NCI-H1694 treated with DMSO at 0.1 percent for 48 hours (cell line): Measurements from ENCODE around the gene PRKCA.

Experiments used
- DNase-seq: peaks from one replicate; lab custom pipeline; 2025; lab: John Stamatoyannopoulos, UW

Gene PRKCA

GRCh38 chr17:66625311-66625767 is 322.9 kb downstream of the PRKCA start:
- DNase-seq: no peak

DNA sequence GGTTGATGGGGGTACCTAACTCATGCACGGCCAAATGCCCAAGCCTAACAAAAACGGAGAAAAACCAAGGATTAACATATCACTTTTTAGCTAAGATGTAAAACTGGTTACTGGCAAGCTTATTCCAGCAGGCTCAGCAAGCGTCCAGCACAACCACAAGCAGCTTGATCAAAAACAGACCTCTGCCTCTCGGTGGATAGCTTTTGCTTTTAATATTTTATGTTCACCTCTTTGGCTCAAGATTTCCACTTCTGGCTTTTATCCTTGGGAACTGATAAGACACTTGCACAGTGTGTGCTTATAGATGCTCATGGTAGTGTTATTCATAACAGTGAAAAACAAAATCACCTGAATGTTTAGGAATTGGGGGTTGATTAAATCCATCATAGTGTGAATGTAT is 325.6 kb downstream of the PRKCA start:
- no peak for DNase-seq

DNA sequence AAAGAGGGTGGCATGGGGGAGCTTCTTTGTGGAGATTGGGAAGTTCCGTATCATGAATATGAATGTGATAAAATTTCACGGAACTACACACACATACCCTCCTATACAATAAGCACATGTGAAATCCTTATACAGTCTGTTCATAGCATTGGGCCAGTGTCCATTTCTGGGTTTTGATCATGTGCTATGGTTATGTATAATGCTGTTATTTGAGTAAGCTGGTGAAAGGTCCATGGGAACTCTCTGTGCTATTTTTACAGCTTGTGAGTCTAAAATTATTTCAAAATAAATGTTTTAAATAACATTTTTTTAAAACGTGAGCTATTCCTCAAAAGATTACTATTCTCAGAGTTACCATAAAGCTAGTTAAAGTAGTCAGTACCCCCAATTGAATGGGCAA is 327.3 kb downstream of the PRKCA start:
- no peak for DNase-seq

DNA sequence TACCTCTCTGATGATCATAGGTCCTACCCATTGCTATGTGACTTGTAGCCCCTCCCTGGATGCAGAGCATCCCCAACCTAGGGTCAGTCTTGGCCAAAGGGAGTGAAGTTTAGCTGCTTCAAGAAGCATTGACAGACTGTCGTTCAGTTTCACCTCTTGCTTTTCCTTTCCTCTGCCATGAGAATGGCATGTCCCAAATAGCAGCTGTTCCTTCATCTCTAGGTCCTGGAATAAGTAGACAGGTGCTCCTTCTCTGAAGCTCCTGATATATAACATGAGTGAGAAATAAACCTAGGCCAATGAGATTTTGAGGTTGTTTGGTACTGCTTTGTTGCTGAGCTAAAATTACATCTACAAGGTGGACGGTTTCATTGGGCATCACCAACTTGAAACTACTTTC is 328.0 kb downstream of the PRKCA start:
- DNase-seq: no peak

DNA sequence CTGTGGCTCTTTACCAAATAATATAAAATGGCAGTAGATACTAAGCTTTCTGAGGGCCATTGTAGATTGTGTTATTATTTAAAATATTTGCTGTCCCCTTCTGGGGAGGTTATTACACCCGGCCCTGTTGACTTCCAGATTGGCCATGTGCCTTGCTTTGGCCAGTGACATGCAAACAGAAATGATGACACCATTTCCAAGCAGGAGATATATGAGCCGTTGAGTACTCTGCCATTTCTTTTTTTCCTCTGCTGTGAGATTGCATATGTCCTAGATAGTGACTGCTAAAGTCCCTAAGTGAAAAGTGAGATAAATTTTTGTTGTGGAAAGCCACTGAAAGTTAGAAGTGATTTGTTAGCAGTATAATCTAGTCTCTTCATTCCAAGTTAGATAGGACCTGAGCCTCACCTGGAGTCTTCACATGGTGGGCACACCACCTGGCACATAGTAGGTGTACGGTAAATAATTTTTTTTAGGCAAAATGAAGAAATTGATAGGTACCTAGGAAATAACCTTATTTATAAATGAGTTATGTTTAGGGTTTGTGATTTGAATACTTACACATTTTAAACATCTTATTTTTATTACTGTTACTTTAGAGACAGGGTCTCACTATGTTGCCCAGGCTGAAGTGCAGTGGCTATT is 328.5 kb downstream of the PRKCA start:
- DNase-seq: no peak

DNA sequence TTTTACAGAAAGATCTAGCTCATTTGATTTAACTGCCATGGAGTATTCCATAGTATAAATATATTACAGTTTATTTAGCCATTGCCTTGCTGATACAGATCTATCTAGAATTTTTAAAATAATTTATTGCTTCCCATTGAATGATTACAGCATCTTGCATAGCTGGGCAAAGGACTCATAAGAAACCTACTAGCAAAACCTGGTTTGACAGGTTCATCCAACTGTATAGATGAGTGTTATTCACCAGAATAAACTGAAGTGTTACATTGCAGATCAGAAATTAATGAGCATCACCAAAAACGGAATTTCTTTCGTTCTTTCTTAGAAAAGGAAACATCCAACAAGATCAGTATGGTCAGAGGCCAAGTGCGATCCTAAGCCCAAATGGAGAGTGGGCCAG is 330.3 kb downstream of the PRKCA start:
- no peak for DNase-seq

GRCh38 chr17:66633317-66633965 is 331.0 kb downstream of the PRKCA start:
- DNase-seq: no peak

- DNase-seq: no peak
Observed at GRCh38 chr17:66634193-66634592, 331.8 kb downstream of the PRKCA start.

DNA sequence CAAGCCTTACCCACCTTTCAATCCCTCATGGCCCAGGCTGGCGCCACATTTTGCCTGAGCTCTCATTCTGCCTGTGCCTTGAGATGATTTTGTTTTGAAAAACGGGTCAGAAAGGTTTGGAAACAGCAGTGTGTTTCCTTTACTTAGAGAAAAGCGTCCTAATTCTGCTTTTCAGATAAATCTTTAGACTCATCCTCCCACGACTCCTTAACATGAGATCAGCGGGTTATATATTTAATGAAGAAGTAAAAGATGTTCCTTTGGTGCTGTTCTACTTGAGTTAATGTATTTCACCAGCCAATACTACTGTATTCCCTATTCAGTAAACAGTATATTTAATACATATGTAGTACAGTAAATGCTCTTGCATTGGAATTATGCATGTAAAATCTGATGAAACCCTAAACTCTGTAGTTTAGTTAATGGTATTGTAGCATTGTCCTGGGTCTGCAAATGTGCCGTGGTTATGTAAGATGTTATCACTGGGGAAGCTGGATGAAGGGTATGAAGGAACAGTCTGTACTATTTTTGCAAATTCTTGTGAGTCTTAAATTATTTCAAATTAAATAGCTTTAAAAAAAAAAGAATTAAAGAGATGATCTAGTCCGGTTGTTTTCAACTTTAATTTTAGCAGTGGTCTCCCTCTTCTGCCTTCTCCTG is 333.1 kb downstream of the PRKCA start:
- no peak for DNase-seq

- no peak for DNase-seq
Observed at GRCh38 chr17:66636111-66636510, 333.7 kb downstream of the PRKCA start.

- no peak for DNase-seq
Observed at GRCh38 chr17:66637491-66637890, 335.1 kb downstream of the PRKCA start.

GRCh38 chr17:66638707-66639479 is 336.5 kb downstream of the PRKCA start:
- no peak for DNase-seq

DNA sequence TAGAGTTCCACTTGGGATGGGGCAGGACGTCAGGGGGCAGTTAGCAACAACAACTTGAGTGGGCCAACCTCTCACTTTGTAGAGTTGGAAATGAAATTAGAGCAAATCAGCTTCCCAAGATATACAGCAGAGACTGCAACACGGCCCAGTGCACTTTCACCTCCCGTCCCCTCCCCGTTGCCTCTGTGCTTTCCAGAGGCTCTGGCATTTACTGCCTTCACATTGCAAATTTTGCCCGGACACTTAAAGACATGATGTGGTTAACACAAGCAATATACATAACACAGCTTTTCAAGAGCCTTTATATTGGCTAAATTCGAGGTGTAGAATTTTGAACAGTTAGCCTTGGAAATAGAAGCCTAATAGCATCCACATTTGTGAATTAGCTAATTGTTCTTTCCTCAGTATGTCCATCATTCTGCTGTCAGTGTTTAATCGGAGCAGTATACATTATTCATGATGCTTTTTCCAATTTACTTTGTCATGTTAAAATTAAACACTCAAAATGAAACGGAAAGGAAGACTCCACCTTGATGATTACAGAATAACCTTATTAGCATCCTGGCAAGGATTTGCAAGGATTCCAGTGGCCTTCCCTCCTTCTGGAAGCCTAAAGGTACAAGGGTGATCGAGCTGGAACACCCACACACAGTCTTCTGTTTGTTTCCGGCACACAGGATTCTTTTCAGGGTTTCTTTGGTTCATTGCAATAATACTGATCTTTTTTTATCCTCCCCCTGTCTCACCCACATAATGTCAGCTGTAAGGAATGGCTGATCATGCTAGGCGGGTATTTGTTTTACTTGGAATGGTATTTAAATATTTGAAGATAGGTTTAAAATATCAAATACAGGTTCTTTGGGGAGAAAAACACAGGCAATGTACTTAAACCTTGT is 341.6 kb downstream of the PRKCA start:
- DNase-seq: no peak

DNA sequence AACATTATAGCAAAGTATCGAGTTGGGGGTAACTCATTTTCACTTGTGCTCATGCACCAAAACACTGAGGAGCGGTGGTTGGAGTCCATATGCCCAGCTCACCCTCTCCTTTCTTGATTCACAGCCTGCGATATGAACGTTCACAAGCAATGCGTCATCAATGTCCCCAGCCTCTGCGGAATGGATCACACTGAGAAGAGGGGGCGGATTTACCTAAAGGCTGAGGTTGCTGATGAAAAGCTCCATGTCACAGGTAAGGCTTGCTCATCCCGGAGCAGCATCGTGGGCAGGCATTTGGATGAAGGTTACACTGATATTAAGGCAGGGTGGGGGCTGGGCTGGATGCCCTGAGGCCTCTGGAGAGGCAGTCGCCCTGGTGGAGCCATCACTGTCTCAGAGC is 342.8 kb downstream of the PRKCA start:
- DNase-seq: no peak

DNA sequence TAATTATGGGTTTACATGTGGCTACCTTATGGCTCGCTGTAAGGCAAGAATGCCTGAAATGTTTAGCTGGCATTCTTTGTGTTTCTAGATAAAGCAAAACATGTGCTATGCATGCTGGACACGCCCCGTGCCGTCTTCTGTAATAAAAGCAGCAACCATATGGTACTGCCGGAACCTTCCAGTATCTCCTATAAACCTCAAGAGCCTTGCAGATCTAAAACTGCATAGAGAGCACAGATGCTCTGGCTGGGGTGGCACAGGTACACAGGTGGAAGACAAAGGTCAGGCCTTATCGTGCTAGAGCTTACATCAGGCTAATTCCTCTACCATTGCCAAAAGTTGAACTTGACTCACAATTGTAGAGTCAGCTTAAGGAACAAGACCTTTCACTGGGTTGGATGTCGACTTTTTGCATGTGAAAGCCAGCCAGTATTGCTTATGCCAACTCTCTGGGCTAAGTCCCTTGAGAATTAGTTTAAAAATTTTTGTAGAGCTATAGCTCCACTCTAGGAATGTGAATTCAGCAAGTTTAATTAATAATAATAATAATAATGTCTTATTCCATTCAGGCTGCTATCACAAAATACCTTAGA is 345.1 kb downstream of the PRKCA start:
- DNase-seq: no peak

DNA sequence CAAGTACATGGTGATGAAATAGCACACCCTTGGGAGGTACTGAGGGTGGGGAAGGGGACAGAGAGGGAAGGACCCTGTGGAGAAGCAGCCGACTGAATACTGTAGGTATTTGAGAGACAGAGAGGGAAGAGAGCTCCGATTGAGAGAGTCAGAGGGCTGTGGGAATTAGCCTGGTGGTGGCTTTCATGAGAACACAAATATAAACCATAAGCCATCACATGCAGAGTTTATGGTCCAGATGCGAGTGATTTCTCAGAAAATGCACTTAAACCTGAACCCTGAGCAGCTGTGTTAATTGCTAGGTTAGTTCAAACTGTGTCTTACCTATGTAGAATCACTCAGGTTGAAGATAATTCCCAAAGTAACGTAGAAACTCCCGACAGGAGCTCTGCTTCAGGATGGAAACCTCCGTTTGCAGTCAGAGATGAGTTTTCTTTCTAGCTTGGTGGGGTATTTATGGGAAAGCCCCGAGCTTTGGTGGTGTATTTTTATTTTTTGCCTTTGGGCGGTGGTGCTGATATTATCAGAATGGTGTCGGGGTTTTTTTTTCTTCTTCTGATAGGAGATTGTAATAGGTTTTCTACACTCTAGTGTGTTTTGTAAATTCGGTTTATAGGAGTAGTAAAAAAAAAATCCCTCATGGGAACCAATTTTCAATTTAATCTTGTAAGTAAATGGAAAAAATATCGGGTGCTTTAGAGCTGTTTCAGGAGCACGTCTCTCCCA is 347.6 kb downstream of the PRKCA start:
- no peak for DNase-seq

DNA sequence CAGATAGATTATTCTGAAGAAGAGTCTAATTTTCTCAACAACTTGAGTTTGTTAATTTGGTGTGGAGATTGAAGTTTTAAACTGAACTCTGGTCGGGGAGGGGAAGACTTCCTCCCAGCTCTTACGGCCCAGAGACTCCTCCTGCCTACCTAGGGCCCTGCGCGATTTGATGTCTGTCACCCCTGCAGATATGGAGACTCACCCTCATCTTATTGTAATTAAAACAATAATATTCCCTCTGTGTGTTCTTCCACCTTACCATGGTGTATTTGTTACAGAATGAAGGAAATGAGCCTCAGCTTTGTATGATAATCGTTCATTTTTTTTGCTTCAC is 348.1 kb downstream of the PRKCA start:
- no peak for DNase-seq

GRCh38 chr17:66652840-66653507 is 350.6 kb downstream of the PRKCA start:
- DNase-seq: no peak

DNA sequence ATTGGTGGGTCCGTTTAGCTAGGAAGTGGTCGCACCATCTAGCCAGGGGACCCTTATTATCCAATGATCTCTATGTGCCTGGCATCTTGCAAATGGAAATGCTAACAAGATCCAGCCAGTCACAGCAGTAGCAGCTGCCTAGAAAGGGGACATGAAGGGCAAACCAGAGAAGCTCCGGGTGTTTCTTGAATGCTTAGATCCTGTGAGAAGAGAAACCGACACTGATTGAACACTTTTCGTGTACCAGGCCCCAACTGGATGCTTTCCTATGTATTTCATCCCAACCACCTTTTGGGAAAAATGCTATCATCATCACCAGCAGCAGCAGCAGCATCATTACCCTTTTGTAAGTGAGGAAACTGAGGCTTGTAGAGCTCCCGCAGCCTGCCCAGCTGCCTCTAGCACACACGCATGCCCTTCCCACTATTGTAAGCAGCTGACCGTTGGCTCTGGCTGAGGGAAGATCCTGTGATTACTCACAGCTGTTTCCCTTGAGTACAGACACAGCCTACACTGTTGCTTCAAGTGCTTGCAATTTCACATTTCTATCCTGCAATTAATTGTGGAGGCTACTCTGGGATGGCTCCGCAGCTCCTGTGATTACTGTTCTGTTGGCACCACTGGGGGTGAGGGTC is 351.8 kb downstream of the PRKCA start:
- DNase-seq: no peak

- no peak for DNase-seq
Observed at GRCh38 chr17:66654764-66655163, 352.4 kb downstream of the PRKCA start.
